T-helper 2 cell (primary cell): Measurements from ENCODE around the gene HAO2.

Experiments used
- DNase-seq, 5 experiments: peaks; one replicate each; pipeline versions ENCODE4 v3.0.0 to v3.0.0-alpha.2; 2012 to 2022

The HAO2 gene

DNA sequence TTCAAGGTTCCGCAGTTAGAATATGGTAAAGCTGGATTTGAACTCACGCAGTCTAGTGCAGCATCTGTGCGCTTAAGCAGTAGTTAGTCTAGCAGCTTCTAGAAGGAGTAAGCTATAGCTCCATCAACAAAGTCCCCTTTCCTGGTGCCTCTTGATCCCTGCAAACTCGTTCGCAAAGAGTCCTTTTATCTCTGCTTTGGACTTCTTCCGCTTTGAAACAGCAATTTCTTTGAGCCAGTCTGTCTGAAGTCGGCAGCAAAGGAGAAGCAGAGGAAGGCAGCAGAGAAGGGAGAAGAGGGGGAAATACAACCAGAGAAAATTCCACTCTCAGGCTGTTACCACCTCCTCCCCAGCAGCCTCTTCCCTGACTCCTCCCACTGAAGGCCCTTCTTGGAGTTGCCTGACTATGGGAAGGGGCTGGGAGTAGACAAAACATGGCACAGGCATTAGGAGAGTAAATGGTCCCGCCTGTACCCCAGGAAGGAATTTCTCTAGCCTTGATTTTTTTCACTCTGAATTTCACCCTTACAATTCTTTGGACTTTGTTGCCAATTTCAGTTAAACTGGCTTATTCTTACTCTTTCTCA lies 72.2 kb downstream of the HAO2 start:
- DNase-seq: no peak

DNA sequence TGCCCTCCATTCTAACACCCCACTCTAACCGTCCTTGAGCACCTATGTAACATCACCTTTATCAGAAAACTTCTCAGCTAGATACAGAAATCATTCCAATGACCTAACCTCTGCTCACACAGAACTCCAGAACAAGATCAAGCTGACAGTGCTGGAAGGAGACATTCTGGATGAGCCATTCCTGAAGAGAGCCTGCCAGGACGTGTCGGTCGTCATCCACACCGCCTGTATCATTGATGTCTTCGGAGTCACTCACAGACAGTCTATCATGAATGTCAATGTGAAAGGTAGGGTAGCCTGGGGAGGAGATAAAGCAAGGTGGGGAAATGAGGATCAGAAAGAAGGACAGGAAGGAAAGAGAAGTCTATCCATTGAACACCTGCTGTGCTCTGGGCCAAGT lies 74.2 kb downstream of the HAO2 start:
- no peak for DNase-seq
